Activated naive CD4-positive, alpha-beta T cell treated with anti-CD3 and anti-CD28 coated beads for 36 hours (primary cell): Measurements from ENCODE around the gene IFNA4. TPM values are rescaled to one million over a fixed set of nuclear protein-coding genes. Genes with fewer than 3 reads are reported as not detected.

ENCODE experiments used
- CTCF ChIA-PET: fragments of 350-600 bp; sonication (Branson Sonifier 250); formaldehyde crosslinking; loops from one replicate; lab custom pipeline; 2021; ENCODE audit warnings: antibody characterized with exemption; lab: Charles Lee
- DNase-seq: peaks from one replicate; pipeline ENCODE4 v3.0.0-alpha.2; 2020
- H3K27ac Mint-ChIP-seq: one replicate; pipeline ENCODE4 v1.8.0; 2021; ENCODE audit warnings: mild to moderate bottlenecking, mixed read lengths
- H3K27me3 Mint-ChIP-seq: one replicate; pipeline ENCODE4 v1.8.0; 2021; ENCODE audit warnings: low read depth, mixed read lengths
- H3K36me3 Mint-ChIP-seq: one replicate; pipeline ENCODE4 v1.8.0; 2021; ENCODE audit warnings: low read depth, mixed read lengths
- H3K4me1 Mint-ChIP-seq: one replicate; pipeline ENCODE4 v1.8.0; 2021; ENCODE audit warnings: low read depth, mixed read lengths
- H3K4me3 Mint-ChIP-seq: one replicate; pipeline ENCODE4 v1.8.0; 2021; ENCODE audit warnings: mild to moderate bottlenecking, moderate library complexity, mixed read lengths
- H3K9me3 Mint-ChIP-seq: one replicate; pipeline ENCODE4 v1.8.0; 2021; ENCODE audit warnings: mixed read lengths
- intact Hi-C: fragments of 100-400 bp; cut with micrococcal nuclease; formaldehyde crosslinking; loops from one replicate; pipeline ENCODE4 v1.15.1; 2023
- total RNA-seq, 2 experiments: library from RNA; stranded (reverse); gene quantifications; one replicate each; pipeline ENCODE4 v1.2.3, GENCODE V29; 2021

The IFNA4 gene
- total RNA-seq, 2 experiments from 2014 or later, result not detected

- DNase-seq, result no peak
- no peaks in the 10 kb centered on the region for H3K36me3 Mint-ChIP-seq
- CTCF ChIA-PET, result interaction anchor here (1.9 kb wide), 1 partner anchor 40 kb away, joined by 4 read pairs; no protein-coding TSS in a partner anchor
- H3K27ac Mint-ChIP-seq, result no peak overlapping the region
- no peak overlapping the region for H3K4me3 Mint-ChIP-seq
- H3K9me3 Mint-ChIP-seq, result peaks cover 1% of the 10 kb centered on the region
- H3K4me1 Mint-ChIP-seq, result peaks cover 11% of the 10 kb centered on the region
- H3K27me3 Mint-ChIP-seq, result no peaks in the 10 kb centered on the region
- intact Hi-C loops, result no loop called here
These were observed 31.9 kb downstream of the IFNA4 start for GRCh38 chr9:21155501-21155900.

- no peak for DNase-seq
- CTCF ChIA-PET, result interaction anchor here (0.9 kb wide), 1 partner anchor 29 kb away, joined by 4 read pairs; no protein-coding TSS in a partner anchor
- Mint-ChIP-seq H3K4me1 (peaks cover 4% of the 10 kb centered on the region), H3K4me3 (no peak overlapping the region), H3K36me3 (peaks cover under 1% of the 10 kb centered on the region), H3K27me3 (peaks cover 2% of the 10 kb centered on the region), H3K27ac (no peak overlapping the region), H3K9me3 (peaks cover 3% of the 10 kb centered on the region)
- intact Hi-C loops, result loop anchor here (5.0 kb wide), 1 partner anchor 243 kb away; no protein-coding TSS in a partner anchor
These were observed 33.3 kb downstream of the IFNA4 start for GRCh38 chr9:21154018-21154608.

DNA sequence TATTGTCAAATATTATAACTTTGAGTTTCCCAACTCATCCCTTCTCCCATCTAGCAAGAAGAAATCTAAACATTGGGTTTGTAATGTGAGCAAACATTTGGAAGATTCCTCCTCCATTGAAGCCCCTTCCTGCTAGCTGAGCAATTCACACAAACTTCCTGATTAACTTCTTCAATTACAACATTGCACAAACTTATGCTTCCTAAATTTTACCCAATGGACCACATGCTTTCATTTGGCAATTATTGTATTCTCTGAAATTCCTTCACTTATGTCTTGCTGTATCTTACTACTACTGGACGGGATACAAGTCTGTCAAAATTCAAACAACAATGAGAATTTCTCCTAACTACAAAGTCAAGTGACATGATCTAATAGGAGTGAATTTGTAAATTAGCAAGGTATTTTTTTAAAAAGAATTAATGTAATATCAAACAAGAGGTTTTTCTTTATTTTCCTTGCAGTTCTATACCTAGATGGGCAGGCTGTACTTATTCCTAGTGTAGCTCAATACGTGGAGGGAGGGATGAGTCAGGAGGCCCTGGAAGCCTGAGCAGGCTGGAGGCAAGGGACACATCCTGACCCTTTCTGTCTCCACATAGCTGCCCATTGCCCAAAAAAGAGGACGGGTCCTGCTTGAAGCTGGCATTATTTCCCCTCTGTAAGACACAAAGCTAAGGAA lies 33.9 kb downstream of the IFNA4 start:
- intact Hi-C loops, result loop anchor here (5.0 kb wide), 1 partner anchor 244 kb away; no protein-coding TSS in a partner anchor
- peaks cover 4% of the 10 kb centered on the region for H3K4me1 Mint-ChIP-seq
- H3K9me3 Mint-ChIP-seq, result peaks cover 8% of the 10 kb centered on the region
- no peak overlapping the region for H3K27ac Mint-ChIP-seq
- peaks cover 3% of the 10 kb centered on the region for H3K36me3 Mint-ChIP-seq
- peaks cover 2% of the 10 kb centered on the region for H3K27me3 Mint-ChIP-seq
- no peak for DNase-seq
- H3K4me3 Mint-ChIP-seq, result no peak overlapping the region
- CTCF ChIA-PET, result interaction anchor here (0.9 kb wide), 1 partner anchor 29 kb away, joined by 4 read pairs; no protein-coding TSS in a partner anchor

DNA sequence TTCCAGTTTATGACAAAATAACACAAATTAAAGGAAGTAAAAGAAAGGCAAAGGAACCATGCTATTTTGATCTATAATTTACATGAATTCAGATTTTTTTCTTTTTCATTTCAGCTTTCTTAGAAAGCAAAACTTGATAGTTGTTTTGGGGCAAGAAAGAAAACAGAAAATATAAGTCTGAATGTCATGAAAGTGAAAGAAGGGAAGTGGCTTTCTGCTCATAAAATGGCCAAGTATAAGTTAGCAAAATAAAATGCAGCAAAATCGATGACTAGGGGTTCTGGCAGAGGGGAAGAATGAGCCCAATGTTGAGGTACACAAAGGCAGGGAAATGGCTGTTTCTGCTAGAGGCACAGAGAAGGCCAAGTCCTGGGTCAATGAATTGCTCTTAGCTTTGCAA lies 42.8 kb downstream of the IFNA4 start:
- CTCF ChIA-PET, result no interaction called here
- Mint-ChIP-seq H3K9me3 (peaks cover 12% of the 10 kb centered on the region), H3K27ac (no peak overlapping the region), H3K27me3 (no peaks in the 10 kb centered on the region), H3K36me3 (peaks cover 3% of the 10 kb centered on the region), H3K4me3 (no peak overlapping the region), H3K4me1 (peaks cover 10% of the 10 kb centered on the region)
- intact Hi-C loops, result no loop called here
- no peak for DNase-seq

DNA sequence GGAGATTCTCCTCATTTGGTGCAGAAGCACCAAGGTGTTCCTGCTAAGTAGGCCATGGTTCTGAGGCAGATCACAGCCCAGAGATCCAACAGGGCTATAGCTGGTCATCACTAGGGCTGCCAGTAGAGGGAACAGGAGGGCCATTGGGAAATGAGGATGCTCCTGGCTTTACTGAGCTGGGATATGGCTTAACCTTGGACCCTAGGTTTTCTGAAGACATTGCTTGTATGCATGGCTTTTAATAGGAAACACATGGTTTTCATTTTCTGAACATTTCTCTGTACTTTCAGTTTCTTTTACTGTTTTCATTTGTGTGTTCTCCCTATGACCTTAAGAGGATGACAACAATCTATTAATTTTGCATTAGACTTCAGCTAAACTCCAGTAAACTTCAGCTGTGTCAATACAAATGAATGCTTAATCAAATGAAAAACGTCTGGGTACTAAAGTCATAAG lies 45.9 kb downstream of the IFNA4 start, which contains the start of gene IFNW1:
TSS of gene IFNW1 (minus strand) at position 406 of the 456 bp plus-strand sequence. CDS start at position 144, 262 bp downstream.
- no peak for DNase-seq
- no peaks in the 10 kb centered on the region for H3K27me3 Mint-ChIP-seq
- no peak within 1 kb of the TSS for H3K27ac Mint-ChIP-seq
- CTCF ChIA-PET, result interaction anchor here (1.0 kb wide), 1 partner anchor 19 kb away, joined by 3 read pairs; no protein-coding TSS in a partner anchor
- H3K4me1 Mint-ChIP-seq, result peaks cover 10% of the 10 kb centered on the region
- no peak within 1 kb of the TSS for H3K4me3 Mint-ChIP-seq
- intact Hi-C loops, result no loop called here
- H3K36me3 Mint-ChIP-seq, result no peaks in the 10 kb centered on the region
- no peaks in the 10 kb centered on the region for H3K9me3 Mint-ChIP-seq

DNA sequence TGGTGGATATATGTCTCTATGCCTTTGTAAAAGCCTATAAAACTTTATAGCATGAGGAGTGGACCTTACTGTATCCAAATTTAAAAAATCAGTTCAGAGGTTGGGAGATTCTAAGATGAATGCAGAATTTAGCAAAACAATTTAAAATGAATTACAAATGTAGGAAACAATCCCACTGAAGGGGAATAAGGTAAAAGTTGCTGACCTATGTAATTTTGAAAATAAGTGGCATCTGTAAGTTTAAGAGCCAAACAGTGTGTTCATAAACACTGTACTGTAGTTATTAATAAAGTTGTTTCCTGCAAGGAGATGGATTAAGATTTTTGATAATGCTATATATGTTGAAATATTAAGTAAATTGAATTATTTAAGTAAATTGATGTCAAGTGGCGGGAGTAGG lies 50.4 kb downstream of the IFNA4 start:
- H3K4me1 Mint-ChIP-seq, result peaks cover 2% of the 10 kb centered on the region
- intact Hi-C loops, result loop anchor here (1.0 kb wide), 1 partner anchor 12 kb away; no protein-coding TSS in a partner anchor

More for the DNA sequence above, 50.4 kb downstream of the IFNA4 start:
- H3K27ac Mint-ChIP-seq, result no peak overlapping the region
- H3K27me3 Mint-ChIP-seq, result no peaks in the 10 kb centered on the region
- H3K36me3 Mint-ChIP-seq, result no peaks in the 10 kb centered on the region
- H3K4me3 Mint-ChIP-seq, result no peak overlapping the region
- no peak for DNase-seq
- CTCF ChIA-PET, result no interaction called here
- H3K9me3 Mint-ChIP-seq, result no peaks in the 10 kb centered on the region

Other genes starting within 250 kb of the IFNA4 start
- gene HACD4, start 155.9 kb downstream of the IFNA4 start, total RNA-seq, result 1 to 10 TPM; 1.1 to 1.6 TPM
- under 1 TPM; 0.44 to 0.57 TPM for gene IFNB1, start 109.6 kb downstream of the IFNA4 start, total RNA-seq
- not detected for gene IFNW1, start 45.8 kb downstream of the IFNA4 start, total RNA-seq
- not detected for gene IFNA21, start 20.9 kb downstream of the IFNA4 start, total RNA-seq
- gene IFNA7, start 14.6 kb upstream of the IFNA4 start, total RNA-seq, result not detected
- gene IFNA10, start 19.6 kb upstream of the IFNA4 start, total RNA-seq, result not detected
- gene IFNA16, start 29.7 kb upstream of the IFNA4 start, total RNA-seq, result not detected
- gene IFNA17, start 40.6 kb upstream of the IFNA4 start, total RNA-seq, result not detected
- gene IFNA14, start 52.4 kb upstream of the IFNA4 start, total RNA-seq, result not detected
- gene IFNA5, start 117.7 kb upstream of the IFNA4 start, total RNA-seq, result not detected
- 10 to 100 TPM; 17.5 to 18.3 TPM for gene KLHL9, start 147.8 kb upstream of the IFNA4 start, total RNA-seq
- not detected for gene IFNA6, start 163.3 kb upstream of the IFNA4 start, total RNA-seq
- gene IFNA13, start 180.5 kb upstream of the IFNA4 start, total RNA-seq, result not detected
- gene IFNA2, start 197.8 kb upstream of the IFNA4 start, total RNA-seq, result not detected
- gene IFNA8, start 221.5 kb upstream of the IFNA4 start, total RNA-seq, result not detected